ENCODE data around the gene BBX.
"Not testable (repeated sequence)": the region's sequence is repeated elsewhere in the genome, so short reads cannot be mapped to it uniquely, and the experiment has no call there.

BBX gene

DNA sequence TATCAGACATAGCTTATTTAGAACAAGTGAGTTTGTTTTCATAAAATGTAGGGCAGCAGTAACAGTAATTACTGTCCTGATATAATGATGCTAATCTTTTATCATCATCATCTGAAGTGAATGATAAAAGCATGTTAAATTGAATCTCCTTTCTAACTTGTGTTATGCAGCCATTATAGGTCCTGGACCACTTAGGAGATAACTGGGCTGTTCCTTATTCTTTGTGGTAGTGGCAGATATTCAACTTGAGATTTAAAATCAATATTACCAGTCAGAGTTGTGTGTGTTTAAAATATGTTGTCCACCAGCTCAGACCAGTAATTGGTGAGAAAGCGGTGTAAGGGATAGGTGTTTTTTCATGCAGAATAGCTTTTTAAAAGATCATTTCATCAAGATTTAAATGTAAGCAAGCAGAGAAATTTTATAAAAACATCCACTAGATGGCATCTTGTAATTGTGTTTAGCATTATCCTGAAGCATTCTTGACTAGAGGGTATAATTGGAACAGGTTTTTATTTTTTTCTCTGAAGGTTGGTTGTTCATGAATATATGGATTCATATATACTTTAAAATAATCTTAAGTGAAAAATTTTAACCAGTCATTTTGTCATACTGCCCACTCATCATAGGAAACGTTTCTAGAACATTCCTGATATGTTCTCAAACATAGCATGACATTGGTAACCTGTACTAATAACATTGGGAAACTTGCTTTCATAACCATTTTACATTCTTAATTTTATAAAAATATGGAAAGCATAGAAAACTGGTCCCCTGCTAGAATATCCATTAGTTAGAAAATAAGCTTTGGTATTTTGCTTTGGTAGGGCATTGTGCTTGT is 153.9 kb downstream of the BBX start:
- in situ Hi-C loops (cut with MboI; ENCODE audit: low sequenced_read_pairs) = no loop called here

DNA sequence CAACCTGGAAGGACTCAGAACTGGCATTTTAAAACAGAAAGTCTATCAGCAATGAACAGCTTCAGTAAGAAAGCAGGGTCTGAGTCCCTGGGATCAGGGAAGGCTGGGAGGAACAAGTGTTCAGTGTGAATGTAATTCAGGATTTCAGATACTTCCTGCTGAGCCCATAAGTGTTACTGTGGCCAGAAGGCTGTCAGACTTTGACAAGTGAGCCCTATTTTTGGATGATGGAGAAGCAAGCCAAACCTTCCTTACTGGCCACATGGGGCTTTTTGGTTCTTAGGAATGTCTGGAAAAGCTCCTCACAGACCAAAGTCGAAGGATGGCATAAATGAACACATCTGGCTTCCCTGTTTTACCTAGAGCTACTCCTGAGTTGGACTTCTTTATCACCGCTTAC is 157.2 kb downstream of the BBX start:
- in situ Hi-C loops (cut with MboI; ENCODE audit: low sequenced_read_pairs) = no loop called here

GRCh38 chr3:107680698-107681097 is 157.9 kb downstream of the BBX start:
- in situ Hi-C loops (cut with MboI; ENCODE audit: low sequenced_read_pairs) = no loop called here

DNA sequence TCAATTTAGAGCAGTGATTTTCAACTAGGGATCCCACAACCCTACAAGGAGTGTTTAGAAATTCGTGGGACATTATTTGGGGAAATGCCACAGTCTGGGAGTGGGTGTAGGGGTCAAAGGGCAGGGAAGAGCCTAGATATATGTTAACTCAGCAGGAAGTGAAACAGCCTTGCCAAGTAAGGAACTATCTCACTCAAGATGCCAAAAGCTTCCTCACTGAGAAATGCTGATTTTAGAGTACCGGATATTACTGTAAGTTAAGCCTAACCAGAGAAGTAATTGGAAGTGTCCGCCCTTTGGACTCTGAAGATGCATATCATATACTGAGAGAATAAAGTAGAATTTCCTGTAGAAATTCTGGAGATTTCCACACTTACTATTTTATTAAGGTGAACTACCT is 158.6 kb downstream of the BBX start:
- in situ Hi-C loops (cut with MboI; ENCODE audit: low sequenced_read_pairs) = no loop called here

- in situ Hi-C loops (cut with MboI; ENCODE audit: low sequenced_read_pairs) = no loop called here
These were observed 159.8 kb downstream of the BBX start for GRCh38 chr3:107682580-107682979.

- in situ Hi-C loops (cut with MboI; ENCODE audit: low sequenced_read_pairs) = no loop called here
These were observed 160.7 kb downstream of the BBX start for GRCh38 chr3:107683447-107683846.

DNA sequence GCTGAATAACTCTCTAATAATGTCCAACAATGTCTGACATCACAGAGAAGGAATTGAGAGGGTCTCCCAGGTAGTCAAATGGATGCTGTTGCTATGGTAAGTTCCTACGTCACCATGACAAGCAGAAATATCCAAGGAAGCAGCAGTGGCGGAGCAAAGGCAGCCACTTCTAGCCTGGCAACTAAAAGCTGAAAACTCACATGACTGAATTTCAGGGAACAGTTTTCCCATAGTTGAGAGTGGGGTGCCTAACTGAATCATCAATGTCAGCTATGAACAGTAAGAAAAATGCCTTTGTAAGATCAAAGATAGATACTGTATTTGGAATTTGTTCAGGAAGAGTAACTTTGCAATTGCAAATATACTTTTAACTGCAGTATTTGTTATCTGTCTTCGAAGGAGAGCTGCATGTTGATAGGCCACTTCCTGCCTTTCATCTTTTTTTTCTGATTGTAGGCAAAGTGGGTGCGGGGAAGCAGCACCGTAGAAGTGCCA is 161.7 kb downstream of the BBX start:
- in situ Hi-C loops (cut with MboI; ENCODE audit: low sequenced_read_pairs) = no loop called here

DNA sequence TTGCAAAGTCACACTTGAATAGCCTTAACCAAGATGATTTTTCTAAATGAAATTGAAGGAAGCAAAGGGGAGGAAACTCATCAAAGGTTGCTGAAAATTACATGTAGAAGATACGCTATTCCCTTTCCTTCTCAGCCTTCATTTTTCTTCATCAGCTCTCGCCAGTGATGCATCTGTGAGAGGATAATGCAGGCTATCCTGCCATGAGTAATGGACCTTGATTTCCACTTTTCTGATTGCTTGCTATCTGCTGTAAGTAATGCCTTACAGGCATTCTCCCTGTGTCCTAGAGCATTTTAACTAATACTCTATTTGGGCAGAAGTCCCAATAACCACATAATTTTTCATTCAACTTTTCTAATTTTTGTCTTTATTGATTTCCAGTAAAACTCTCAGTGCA is 162.6 kb downstream of the BBX start:
- in situ Hi-C loops (cut with MboI; ENCODE audit: low sequenced_read_pairs) = no loop called here

- in situ Hi-C loops (cut with MboI; ENCODE audit: low sequenced_read_pairs) = no loop called here
These were observed 164.4 kb downstream of the BBX start for GRCh38 chr3:107687056-107687581.

DNA sequence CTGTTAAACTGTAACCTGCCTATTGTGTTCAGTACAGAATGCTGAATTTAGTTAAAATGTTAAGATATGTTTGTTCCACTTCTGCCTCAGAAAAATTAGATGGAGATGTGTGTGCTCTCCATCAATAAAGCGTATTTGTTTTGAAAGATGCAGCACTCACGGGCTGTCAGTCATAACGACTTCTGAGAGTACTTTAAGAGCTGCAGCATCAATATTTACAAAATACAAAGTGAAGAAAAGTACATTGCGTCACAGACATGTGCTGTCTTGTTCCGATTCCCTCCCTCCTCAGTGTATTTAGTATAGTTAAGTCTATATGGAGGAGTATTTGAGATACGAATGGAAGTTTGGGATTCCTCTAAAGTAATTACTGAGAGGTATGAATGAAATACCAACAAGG is 166.6 kb downstream of the BBX start:
- in situ Hi-C loops (cut with MboI; ENCODE audit: low sequenced_read_pairs) = no loop called here

DNA sequence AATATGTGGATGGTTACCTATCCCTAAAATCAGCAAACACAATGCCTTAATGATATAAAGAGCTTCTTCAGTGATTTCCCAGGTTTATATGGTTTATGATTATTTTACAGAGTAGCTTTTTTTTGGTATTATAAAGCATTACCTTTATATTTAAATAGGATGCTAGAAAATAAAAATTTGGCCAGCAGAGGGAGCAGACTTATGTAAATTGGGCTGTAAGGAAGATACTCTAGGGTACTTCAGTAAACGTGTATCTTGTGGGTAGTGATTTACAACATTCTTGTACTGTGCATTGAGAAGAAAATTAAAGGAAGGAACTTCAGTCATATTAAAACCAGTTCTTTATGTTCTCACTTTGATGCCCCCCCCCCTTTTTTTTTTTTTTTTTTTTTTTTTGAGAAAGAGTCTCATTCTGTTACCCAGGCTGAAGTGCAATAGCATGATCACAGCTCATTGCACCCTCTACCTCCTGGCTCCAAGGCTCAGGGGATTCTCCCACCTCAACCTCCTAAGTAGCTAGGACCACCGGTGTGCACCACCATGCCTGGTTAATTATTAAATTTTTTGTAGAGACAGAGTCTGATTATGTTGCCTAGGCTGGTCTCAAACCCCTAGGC is 167.9 kb downstream of the BBX start:
- in situ Hi-C loops (cut with MboI; ENCODE audit: low sequenced_read_pairs) = no loop called here

GRCh38 chr3:107691984-107692383 is 169.2 kb downstream of the BBX start:
- in situ Hi-C loops (cut with MboI; ENCODE audit: low sequenced_read_pairs) = not testable (repeated sequence)

GRCh38 chr3:107697348-107697747 is 174.6 kb downstream of the BBX start:
- in situ Hi-C loops (cut with MboI; ENCODE audit: low sequenced_read_pairs) = not testable (repeated sequence)

- in situ Hi-C loops (cut with MboI; ENCODE audit: low sequenced_read_pairs) = not testable (repeated sequence)
These were observed 175.1 kb downstream of the BBX start for GRCh38 chr3:107697855-107698254.

- in situ Hi-C loops (cut with MboI; ENCODE audit: low sequenced_read_pairs) = no loop called here
These were observed 176.9 kb downstream of the BBX start for GRCh38 chr3:107699682-107700081.

GRCh38 chr3:107701299-107701698 is 178.5 kb downstream of the BBX start:
- in situ Hi-C loops (cut with MboI; ENCODE audit: low sequenced_read_pairs) = no loop called here

- in situ Hi-C loops (cut with MboI; ENCODE audit: low sequenced_read_pairs) = no loop called here
These were observed 181.7 kb downstream of the BBX start for GRCh38 chr3:107704477-107704876.

DNA sequence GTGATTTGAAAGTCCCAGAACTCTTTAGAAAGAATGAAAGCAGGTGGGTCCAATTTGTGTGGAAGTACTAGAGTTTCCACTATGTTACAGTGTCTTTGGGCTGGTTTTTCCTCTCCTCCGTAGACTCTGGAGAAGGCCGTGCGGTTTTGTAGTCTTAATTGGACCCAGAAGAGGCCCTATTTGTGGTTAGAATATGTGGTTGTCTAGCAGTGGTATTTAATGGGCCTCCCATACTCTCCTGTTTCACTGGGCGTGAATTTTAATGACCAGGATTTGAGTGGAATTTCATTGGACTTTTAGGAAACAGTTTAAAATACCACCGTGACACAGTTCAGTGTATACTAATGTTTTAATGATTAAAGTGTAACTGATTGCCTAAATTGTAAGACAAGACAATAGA is 182.3 kb downstream of the BBX start:
- in situ Hi-C loops (cut with MboI; ENCODE audit: low sequenced_read_pairs) = no loop called here

DNA sequence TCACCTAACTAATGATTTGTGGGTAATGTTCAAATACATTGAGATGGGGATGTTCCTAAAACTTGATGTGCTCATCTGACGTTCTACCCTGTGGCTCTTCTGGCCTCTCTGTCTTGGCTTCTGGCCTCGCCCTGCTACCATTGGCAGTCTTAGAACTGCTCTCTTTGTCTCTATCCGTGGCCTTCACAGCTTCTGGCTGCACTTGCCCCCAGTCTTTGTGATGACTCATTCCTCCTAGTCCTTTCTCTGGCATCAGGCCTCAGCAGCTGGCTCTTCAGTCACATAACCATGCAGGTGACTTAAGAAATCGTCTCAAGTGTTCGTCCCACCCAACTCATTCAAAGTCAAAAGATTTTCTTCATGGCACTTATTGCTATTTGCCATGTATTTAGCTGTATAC is 188.1 kb downstream of the BBX start:
- in situ Hi-C loops (cut with MboI; ENCODE audit: low sequenced_read_pairs) = no loop called here

- in situ Hi-C loops (cut with MboI; ENCODE audit: low sequenced_read_pairs) = no loop called here
These were observed 194.0 kb downstream of the BBX start for GRCh38 chr3:107716734-107717133.

DNA sequence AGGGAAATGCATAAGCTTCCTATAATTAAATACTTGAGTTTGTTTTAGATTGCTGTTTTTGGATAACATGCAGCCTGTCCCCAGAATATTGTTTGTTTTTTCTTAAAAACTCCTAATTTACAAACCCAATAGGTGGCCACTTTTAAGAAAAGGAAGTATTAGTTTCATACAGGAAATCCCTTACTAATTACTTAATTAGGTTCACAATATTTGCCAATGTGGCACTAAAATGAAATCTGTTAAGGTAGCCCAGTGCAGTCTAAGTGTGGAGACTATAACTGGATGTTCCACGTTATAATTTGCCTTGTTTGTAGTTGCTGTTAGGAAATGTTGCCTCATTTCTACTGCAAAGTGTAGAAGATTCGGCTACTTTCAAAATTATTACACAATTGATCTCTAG is 195.8 kb downstream of the BBX start:
- in situ Hi-C loops (cut with MboI; ENCODE audit: low sequenced_read_pairs) = no loop called here

DNA sequence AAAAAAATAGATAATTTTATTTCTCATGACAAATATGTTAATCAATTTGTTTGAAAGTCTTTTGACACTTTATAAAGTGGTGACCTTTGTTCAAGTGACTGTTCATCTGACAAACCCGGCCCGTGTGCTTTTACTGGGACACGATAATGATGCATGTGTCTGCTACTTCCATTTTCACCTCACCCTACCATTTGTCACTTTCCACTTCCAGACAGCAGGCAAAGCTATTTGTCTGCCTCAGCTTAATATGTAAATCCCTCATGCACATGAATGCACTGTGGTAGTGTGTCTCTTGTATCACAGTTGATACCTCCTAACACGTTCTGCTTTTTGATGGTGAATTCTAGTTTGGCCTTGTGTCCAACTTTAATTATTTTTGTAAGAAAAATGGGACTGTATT is 204.3 kb downstream of the BBX start:
- in situ Hi-C loops (cut with MboI; ENCODE audit: low sequenced_read_pairs) = no loop called here

Measured in HL-60/S4 treated with phorbol 12-myristate 13-acetate at 8.2 ng/mL for 4 days and 3 days (cell line).